Brain microvascular endothelial cell (primary cell): ENCODE measurements around the gene DUXA.
"Not testable (repeated sequence)": the region's sequence is repeated elsewhere in the genome, so short reads cannot be mapped to it uniquely, and the experiment has no call there.

Experiments
- DNase-seq: peaks from one replicate; pipeline ENCODE4 v3.0.0-alpha.2; 2020
- H3K27ac ChIP-seq: fragments of 250-450 bp; sonication (Bioruptor Pico); 2 replicates; pipeline ENCODE4 v1.5.1; 2020; ENCODE audit warnings: mild to moderate bottlenecking, moderate library complexity
- H3K27me3 ChIP-seq: fragments of 250-450 bp; sonication (Bioruptor Pico); replicated peaks from 2 replicates; pipeline ENCODE4 v1.5.1; 2020; ENCODE audit warnings: mild to moderate bottlenecking
- H3K36me3 ChIP-seq: fragments of 250-450 bp; sonication (Bioruptor Pico); replicated peaks from 2 replicates; pipeline ENCODE4 v1.5.1; 2020; ENCODE audit warnings: mild to moderate bottlenecking
- H3K4me3 ChIP-seq: 2 replicates; pipeline ENCODE4 v1.5.1; 2011; ENCODE audit warnings: low read depth, mild to moderate bottlenecking, control low read depth, low read length, moderate library complexity
- in situ Hi-C: cut with HindIII; loops from 2 replicates; pipeline ENCODE4 v1.10.0; 2017; ENCODE audit warnings: low sequenced_read_pairs, low pct_ligation_motif_present
- TF ChIP-seq, protein P1 (sequence below): IDR thresholded peaks from 2 replicates; pipeline ENCODE4 v1.5.1; 2011; ENCODE audit warnings: low read depth, mild to moderate bottlenecking, moderate library complexity, low read length, control low read depth, inconsistent platforms; ENCODE audit errors: missing control alignments

The DUXA gene

DNA sequence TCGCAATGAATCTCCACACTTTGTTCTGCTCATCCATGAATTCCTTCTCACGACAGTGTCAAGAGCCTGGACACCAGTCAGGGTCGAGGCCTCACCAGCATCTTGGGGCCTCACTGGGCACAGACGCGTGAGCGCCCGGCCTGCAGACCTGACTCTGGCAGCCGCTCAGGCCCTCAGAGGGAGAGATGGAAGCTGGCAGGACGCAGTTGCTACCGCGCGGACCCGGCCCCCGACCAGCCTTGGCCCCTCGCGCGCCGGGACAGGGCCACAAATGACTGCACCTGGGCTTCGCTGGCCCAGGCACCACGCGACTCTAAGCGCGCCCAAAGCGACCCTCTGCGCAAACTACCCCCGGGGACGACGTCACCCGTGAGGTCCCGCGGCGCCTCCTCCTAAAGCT lies 48.4 kb downstream of the DUXA start:
- TF ChIP-seq, protein P1, sequence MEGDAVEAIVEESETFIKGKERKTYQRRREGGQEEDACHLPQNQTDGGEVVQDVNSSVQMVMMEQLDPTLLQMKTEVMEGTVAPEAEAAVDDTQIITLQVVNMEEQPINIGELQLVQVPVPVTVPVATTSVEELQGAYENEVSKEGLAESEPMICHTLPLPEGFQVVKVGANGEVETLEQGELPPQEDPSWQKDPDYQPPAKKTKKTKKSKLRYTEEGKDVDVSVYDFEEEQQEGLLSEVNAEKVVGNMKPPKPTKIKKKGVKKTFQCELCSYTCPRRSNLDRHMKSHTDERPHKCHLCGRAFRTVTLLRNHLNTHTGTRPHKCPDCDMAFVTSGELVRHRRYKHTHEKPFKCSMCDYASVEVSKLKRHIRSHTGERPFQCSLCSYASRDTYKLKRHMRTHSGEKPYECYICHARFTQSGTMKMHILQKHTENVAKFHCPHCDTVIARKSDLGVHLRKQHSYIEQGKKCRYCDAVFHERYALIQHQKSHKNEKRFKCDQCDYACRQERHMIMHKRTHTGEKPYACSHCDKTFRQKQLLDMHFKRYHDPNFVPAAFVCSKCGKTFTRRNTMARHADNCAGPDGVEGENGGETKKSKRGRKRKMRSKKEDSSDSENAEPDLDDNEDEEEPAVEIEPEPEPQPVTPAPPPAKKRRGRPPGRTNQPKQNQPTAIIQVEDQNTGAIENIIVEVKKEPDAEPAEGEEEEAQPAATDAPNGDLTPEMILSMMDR, result no peak
- in situ Hi-C loops, result no loop called here
- DNase-seq, result no peak

DNA sequence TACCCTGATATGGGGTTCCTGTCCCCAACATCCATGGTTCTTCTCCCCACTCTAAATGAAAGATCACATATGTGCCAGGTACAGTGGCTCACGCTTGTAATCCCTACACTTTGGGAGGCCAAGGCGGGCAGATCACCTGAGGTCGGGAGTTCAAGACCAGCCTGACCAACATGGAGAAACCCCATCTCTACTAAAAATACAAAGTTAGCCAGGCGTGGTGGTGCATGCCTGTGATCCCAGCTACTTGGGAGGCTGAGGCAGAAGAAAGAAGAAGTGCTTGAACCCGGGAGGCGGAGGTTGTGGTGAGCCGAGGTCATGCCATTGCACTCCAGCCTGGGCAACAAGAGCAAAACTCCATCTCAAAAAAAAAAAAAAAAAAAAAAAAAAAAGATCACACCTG lies 53.8 kb downstream of the DUXA start:
- H3K36me3 ChIP-seq, in situ Hi-C loops, H3K4me3 ChIP-seq, DNase-seq, H3K27me3 ChIP-seq, H3K27ac ChIP-seq: not testable (repeated sequence)

More for the DNA sequence above, 48.4 kb downstream of the DUXA start:
- Histone ChIP-seq H3K4me3 (no peak overlapping the region), H3K36me3 (no peaks in the 10 kb centered on the region), H3K27me3 (no peaks in the 10 kb centered on the region), H3K27ac (no peak overlapping the region)

DNA sequence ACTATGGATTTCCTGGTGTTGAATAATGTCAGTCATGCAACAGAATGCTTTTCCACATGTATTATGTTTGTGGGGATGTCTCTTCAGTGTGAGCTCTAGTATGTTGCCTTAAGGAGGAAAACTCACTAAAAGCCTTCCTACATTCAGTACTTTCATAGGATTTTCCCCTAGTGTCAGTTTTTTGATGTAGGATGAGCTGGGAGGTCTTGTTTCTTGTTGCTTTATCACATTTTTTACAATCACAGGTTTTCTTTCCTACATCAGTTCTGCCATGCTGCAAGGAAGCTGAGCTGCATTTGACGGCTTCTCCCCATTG lies 56.0 kb downstream of the DUXA start:
- TF ChIP-seq, protein P1, result no peak
- no peaks in the 10 kb centered on the region for H3K36me3 ChIP-seq
- H3K4me3 ChIP-seq, result no peak overlapping the region
- no peak for DNase-seq
- in situ Hi-C loops, result no loop called here
- no peak overlapping the region for H3K27ac ChIP-seq
- no peaks in the 10 kb centered on the region for H3K27me3 ChIP-seq

DNA sequence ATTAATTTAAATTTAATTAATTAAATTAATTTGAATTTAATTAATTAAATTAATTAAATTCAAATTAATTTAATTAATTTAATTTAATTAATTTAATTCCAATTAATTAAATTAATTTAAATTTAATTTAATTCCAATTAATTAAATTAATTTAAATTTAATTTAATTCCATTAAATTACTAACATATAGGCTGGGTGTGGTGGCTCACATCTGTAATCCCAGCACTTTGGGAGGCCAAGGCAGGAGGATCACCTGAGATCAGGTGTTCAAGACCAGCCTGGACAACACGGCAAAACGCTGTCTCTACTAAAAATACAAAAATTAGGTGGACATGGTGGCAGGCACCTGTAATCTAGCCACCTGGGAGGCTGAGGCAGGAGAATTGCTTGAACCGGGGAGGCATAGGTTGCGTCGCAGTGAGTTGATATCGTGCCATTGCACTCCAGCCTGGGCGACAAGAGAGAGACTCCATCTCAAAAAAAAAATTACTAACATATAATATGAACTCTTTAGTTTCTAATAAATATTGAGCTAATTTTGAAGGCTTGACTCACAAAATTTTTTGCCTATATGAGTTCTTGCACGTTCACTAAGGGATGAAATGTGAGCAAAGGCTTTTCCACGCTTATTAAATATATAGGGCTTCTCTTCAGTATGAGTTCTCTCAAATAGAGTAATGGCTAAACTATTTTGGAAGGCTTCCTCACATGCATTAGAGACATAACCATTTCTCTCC lies 56.5 kb downstream of the DUXA start:
- Histone ChIP-seq H3K36me3 (no peaks in the 10 kb centered on the region), H3K27me3 (no peaks in the 10 kb centered on the region), H3K27ac (no peak overlapping the region), H3K4me3 (no peak overlapping the region)
- no peak for DNase-seq
- TF ChIP-seq, protein P1, result no peak
- in situ Hi-C loops, result no loop called here

DNA sequence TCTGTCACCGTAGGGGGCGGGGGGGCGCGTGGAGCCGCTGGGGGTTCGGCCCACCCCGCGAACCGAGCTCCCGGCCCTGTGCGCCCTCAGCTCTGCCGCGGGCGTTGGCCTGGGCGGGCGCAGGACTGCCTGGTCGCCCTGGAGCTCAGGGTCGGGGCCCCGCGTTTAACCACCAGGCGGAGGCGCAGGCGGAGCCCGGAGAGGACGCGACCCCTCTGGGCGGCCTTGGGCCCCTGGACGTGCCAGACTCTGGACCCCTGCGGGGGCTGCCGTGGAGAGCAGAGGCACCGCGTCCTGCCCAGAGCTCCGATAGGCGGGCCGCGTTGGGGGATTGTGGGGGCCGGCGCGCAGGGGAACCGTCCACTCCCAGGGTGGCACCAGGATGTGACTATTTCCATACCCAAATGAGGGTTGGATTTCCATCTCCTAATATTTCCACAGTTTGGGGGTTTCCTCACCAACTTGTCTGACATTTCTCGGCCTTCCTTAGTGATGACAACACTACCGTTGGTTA lies 60.5 kb downstream of the DUXA start:
- no peak overlapping the region for H3K4me3 ChIP-seq
- TF ChIP-seq, protein P1, result no peak
- no peak overlapping the region for H3K27ac ChIP-seq
- in situ Hi-C loops, result no loop called here
- DNase-seq, result no peak
- H3K27me3 ChIP-seq, result no peaks in the 10 kb centered on the region
- H3K36me3 ChIP-seq, result no peaks in the 10 kb centered on the region

DNA sequence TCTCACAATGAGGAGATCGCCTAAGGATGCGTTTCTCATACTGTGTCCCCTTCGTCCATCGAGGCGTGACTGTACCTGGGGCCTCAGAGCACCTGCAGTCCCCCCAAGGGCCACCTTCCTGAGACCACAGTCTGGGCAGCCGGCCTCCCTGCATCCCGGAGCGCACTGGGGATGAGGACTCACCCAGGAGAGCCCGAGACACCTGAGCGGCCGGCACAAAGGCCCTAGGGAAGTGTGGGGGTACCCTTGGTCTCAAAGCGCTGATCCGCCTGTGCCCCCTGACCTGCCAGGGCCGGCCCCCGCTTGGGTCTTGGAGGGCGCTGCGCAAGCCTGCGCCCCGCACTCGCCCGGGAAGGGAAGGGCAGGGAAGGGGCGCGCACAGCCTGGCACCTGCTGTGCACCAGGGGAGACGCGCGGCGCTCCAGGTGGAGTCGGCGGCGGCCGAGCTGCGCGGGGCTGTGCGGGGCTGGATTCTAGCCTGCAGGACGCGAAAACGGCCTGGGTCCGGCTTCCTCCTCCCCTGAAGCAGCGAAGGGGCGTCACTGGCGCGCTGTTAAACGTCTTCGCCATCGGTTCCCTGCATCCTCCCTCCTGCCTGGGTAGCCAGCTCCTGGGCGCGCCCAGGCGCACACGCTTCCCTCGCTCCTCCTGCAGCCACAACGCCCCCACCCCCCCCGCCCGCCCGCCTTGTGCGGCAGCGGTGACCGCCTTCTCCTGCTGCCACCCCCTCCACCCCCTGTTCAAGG lies 61.1 kb downstream of the DUXA start:
- no peaks in the 10 kb centered on the region for H3K36me3 ChIP-seq
- in situ Hi-C loops, result no loop called here
- H3K4me3 ChIP-seq, result no peak overlapping the region
- no peak overlapping the region for H3K27ac ChIP-seq
- TF ChIP-seq, protein P1, result no peak
- H3K27me3 ChIP-seq, result no peaks in the 10 kb centered on the region
- DNase-seq, result no peak
